A673 (cell line): Measurements from ENCODE around the gene HMG20B. TPM values are rescaled to one million over a fixed set of nuclear protein-coding genes. Genes with fewer than 3 reads are reported as not detected.

Experiments
- BruUV-seq: library from RNA; stranded (reverse); fragments of 400-500 nt; replicated peaks from 2 replicates; lab custom pipeline; 2021; lab: Mats Ljungman, UMichigan
- CTCF ChIA-PET: fragments of 300-600 bp; sonication (Branson Sonifier 250); formaldehyde crosslinking; loops from one replicate; lab custom pipeline; 2022; ENCODE audit warnings: antibody characterized with exemption; lab: Charles Lee
- POLR2A ChIA-PET: fragments of 300-600 bp; sonication (Branson Sonifier 250); formaldehyde crosslinking; loops from one replicate; lab custom pipeline; 2022; ENCODE audit warnings: antibody characterized with exemption; ENCODE audit not compliant: low non-redundant PET; lab: Charles Lee
- DNase-seq: peaks from one replicate; pipeline ENCODE4 v3.0.0-alpha.2; 2015; ENCODE audit warnings: low spot score
- H3K27ac ChIP-seq: fragments of 200-600 bp; sonication (generic); 2 replicates; pipeline ENCODE4 v1.5.1; 2016; ENCODE audit warnings: mixed run types, low read depth, mild to moderate bottlenecking, mixed read lengths, antibody characterized with exemption, low read length; ENCODE audit not compliant: poor library complexity, severe bottlenecking
- H3K27me3 ChIP-seq: fragments of 200-600 bp; sonication (generic); replicated peaks from 2 replicates; pipeline ENCODE4 v1.6.1; 2017; ENCODE audit warnings: mixed run types, low read depth, mild to moderate bottlenecking, mixed read lengths, antibody characterized with exemption, low read length; ENCODE audit not compliant: insufficient read depth, poor library complexity
- H3K36me3 ChIP-seq: fragments of 200-600 bp; sonication (generic); 2 replicates; pipeline ENCODE4 v1.6.1; 2016; ENCODE audit warnings: mixed run types, mild to moderate bottlenecking, mixed read lengths, antibody characterized with exemption, low read length; ENCODE audit not compliant: insufficient read depth, poor library complexity, severe bottlenecking
- H3K4me1 ChIP-seq: fragments of 200-600 bp; sonication (generic); 2 replicates; pipeline ENCODE4 v1.6.1; 2017; ENCODE audit warnings: mixed run types, mild to moderate bottlenecking, mixed read lengths, antibody characterized with exemption, low read length; ENCODE audit not compliant: insufficient read depth, poor library complexity, severe bottlenecking
- H3K4me3 ChIP-seq: fragments of 200-600 bp; sonication (generic); 2 replicates; pipeline ENCODE4 v1.5.1; 2016; ENCODE audit warnings: low read depth, mixed run types, mild to moderate bottlenecking, mixed read lengths, low read length; ENCODE audit not compliant: poor library complexity, severe bottlenecking
- H3K9me3 ChIP-seq: fragments of 200-600 bp; sonication (generic); 2 replicates; pipeline ENCODE4 v1.6.1; 2016; ENCODE audit warnings: mixed run types, low read depth, mild to moderate bottlenecking, mixed read lengths, antibody characterized with exemption, low read length; ENCODE audit not compliant: poor library complexity, severe bottlenecking
- CTCF ChIP-seq: fragments of 300-800, 200-600 bp; sonication (generic); conservative IDR thresholded peaks from 2 replicates; pipeline ENCODE4 v1.5.1; 2017; ENCODE audit warnings: low read depth, mild to moderate bottlenecking, antibody characterized with exemption, low read length, moderate library complexity, mixed read lengths
- EZH2 ChIP-seq: fragments of 200-600 bp; sonication (generic); IDR thresholded peaks from 2 replicates; pipeline ENCODE4 v1.6.1; 2017; ENCODE audit warnings: borderline replicate concordance, low read depth, mild to moderate bottlenecking, mixed read lengths, antibody characterized with exemption, low read length; ENCODE audit not compliant: poor library complexity, severe bottlenecking
- intact Hi-C: fragments of 100-400 bp; cut with micrococcal nuclease; formaldehyde crosslinking; loops from one replicate; pipeline ENCODE4 v1.10.0; 2022; ENCODE audit not compliant: unreplicated experiment
- total RNA-seq: library from RNA; stranded (reverse); gene quantifications from 2 replicates; pipeline ENCODE4 v1.2.3, GENCODE V29; 2021

HMG20B gene
- total RNA-seq, 1 experiment from 2014 or later = 53.9 TPM

DNA sequence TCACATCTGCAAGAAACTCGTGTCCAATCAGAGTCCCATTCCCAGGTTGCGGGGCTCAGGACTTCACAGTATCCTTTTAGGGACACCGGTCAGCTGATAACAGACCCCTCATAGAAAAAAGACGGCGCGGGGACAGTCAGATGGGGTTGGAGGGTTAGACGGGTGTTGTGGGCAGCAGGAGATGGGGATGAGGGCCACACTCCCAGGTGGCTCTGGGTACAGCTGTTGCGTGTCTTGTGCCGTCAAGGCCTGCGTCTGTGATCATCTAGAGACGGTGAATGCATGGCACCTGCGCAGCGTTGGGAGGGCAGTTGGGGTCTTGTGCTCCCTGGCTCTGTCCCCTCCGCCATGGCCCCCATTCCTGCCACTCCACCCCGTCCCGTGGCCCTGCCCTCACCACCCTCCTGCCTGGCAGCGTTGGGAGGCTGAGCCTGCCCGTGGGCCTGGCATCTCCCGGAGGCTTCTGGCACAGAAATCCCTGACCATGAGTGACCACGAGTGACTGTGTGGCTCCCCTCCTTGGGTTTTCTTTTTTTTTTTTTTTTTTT, 47.8 kb upstream of the HMG20B start:
- TF ChIP-seq EZH2 (no peak), CTCF (no peak)
- intact Hi-C loops = no loop called here
- no peak for DNase-seq
- Histone ChIP-seq H3K27ac (no peak overlapping the region), H3K27me3 (no peaks in the 10 kb centered on the region), H3K9me3 (no peaks in the 10 kb centered on the region), H3K4me1 (no peaks in the 10 kb centered on the region), H3K36me3 (peaks cover 46% of the 10 kb centered on the region), H3K4me3 (no peak overlapping the region)
- ChIA-PET POLR2A (no interaction called here), CTCF (no interaction called here)
- no TSS peak for BruUV-seq

- no peaks in the 10 kb centered on the region for H3K4me1 ChIP-seq
- intact Hi-C loops = no loop called here
- no peak overlapping the region for H3K4me3 ChIP-seq
- no peak overlapping the region for H3K27ac ChIP-seq
- H3K27me3 ChIP-seq = no peaks in the 10 kb centered on the region
- no peaks in the 10 kb centered on the region for H3K9me3 ChIP-seq
- no peak for DNase-seq
- TF ChIP-seq EZH2 = no peak
- TF ChIP-seq CTCF = peak; percentile 42; the same call in 1 of the 2 replicates
- ChIA-PET CTCF (no interaction called here), POLR2A (no interaction called here)
- H3K36me3 ChIP-seq = peaks cover 55% of the 10 kb centered on the region
- BruUV-seq = no TSS peak
Measured at GRCh38 chr19:3526507-3527237, 46.1 kb upstream of the HMG20B start.

GRCh38 chr19:3527238-3527910, 45.4 kb upstream of the HMG20B start:
- no peaks in the 10 kb centered on the region for H3K4me1 ChIP-seq
- H3K4me3 ChIP-seq = no peak overlapping the region
- no peak for TF ChIP-seq CTCF
- no peak for TF ChIP-seq EZH2
- no peak overlapping the region for H3K27ac ChIP-seq
- DNase-seq = no peak
- no peaks in the 10 kb centered on the region for H3K9me3 ChIP-seq
- ChIA-PET POLR2A (no interaction called here), CTCF (no interaction called here)
- intact Hi-C loops = no loop called here
- H3K36me3 ChIP-seq = peaks cover 62% of the 10 kb centered on the region
- BruUV-seq = no TSS peak
- no peaks in the 10 kb centered on the region for H3K27me3 ChIP-seq
